GM18508 (cell line): ENCODE results near the gene ZNF282.
"Not testable (repeated sequence)": the region's sequence is repeated elsewhere in the genome, so short reads cannot be mapped to it uniquely, and the experiment has no call there.

Experiments used
- ATAC-seq: cut with Tn5 transposase; IDR thresholded peaks from one replicate; pipeline ENCODE4 v1.9.1; 2021; ENCODE audit warnings: moderate number of reproducible peaks; ENCODE audit not compliant: insufficient read depth, unreplicated experiment

Gene ZNF282

GRCh38 chr7:149223176-149223575 is 27.8 kb downstream of the ZNF282 start:
- ATAC-seq, result no peak

GRCh38 chr7:149223761-149224160 is 28.4 kb downstream of the ZNF282 start:
- ATAC-seq, result no peak

GRCh38 chr7:149224352-149224751 is 29.0 kb downstream of the ZNF282 start:
- ATAC-seq, result no peak

GRCh38 chr7:149225106-149225505 is 29.8 kb downstream of the ZNF282 start:
- no peak for ATAC-seq

GRCh38 chr7:149225656-149226055 is 30.3 kb downstream of the ZNF282 start:
- ATAC-seq, result no peak

- ATAC-seq, result not testable (repeated sequence)
These were observed 31.0 kb downstream of the ZNF282 start for GRCh38 chr7:149226366-149226765.

- no peak for ATAC-seq
These were observed 31.6 kb downstream of the ZNF282 start for GRCh38 chr7:149226840-149227494.

- ATAC-seq, result no peak
These were observed 33.6 kb downstream of the ZNF282 start for GRCh38 chr7:149228831-149229471.

- ATAC-seq, result no peak
These were observed 34.2 kb downstream of the ZNF282 start for GRCh38 chr7:149229526-149229925.

GRCh38 chr7:149232362-149232761 is 37.0 kb downstream of the ZNF282 start:
- ATAC-seq, result no peak

GRCh38 chr7:149233655-149234204 is 38.4 kb downstream of the ZNF282 start:
- ATAC-seq, result not testable (repeated sequence)

GRCh38 chr7:149237502-149237901 is 42.2 kb downstream of the ZNF282 start:
- ATAC-seq, result no peak

GRCh38 chr7:149238051-149238450 is 42.7 kb downstream of the ZNF282 start:
- no peak for ATAC-seq

- ATAC-seq, result peak; percentile 99
These were observed 44.2 kb downstream of the ZNF282 start, which contains the start of gene ZNF212 for GRCh38 chr7:149239345-149240143. ZNF212 (plus strand) TSS chr7:149239651; CDS start chr7:149239779, 128 bp downstream.

- ATAC-seq, result no peak
These were observed 45.3 kb downstream of the ZNF282 start for GRCh38 chr7:149240637-149241036.

GRCh38 chr7:149241696-149242095 is 46.4 kb downstream of the ZNF282 start:
- ATAC-seq, result no peak

- no peak for ATAC-seq
These were observed 49.9 kb downstream of the ZNF282 start for GRCh38 chr7:149245244-149245643.

GRCh38 chr7:149245744-149246143 is 50.4 kb downstream of the ZNF282 start:
- ATAC-seq, result no peak

- no peak for ATAC-seq
These were observed 53.4 kb downstream of the ZNF282 start for GRCh38 chr7:149248777-149249176.

- ATAC-seq, result not testable (repeated sequence)
These were observed 54.8 kb downstream of the ZNF282 start for GRCh38 chr7:149250151-149250550.

- ATAC-seq, result not testable (repeated sequence)
These were observed 56.2 kb downstream of the ZNF282 start for GRCh38 chr7:149251518-149251917.
